GM20431 (cell line): ENCODE data around the gene GBE1.

Source experiments
- in situ Hi-C: fragments of 300-500 bp; cut with MseI, MboI; formaldehyde crosslinking; loops from one replicate; pipeline ENCODE4 v1.15.0; 2020; ENCODE audit warnings: low sequenced_read_pairs; ENCODE audit not compliant: unreplicated experiment

The GBE1 gene

DNA sequence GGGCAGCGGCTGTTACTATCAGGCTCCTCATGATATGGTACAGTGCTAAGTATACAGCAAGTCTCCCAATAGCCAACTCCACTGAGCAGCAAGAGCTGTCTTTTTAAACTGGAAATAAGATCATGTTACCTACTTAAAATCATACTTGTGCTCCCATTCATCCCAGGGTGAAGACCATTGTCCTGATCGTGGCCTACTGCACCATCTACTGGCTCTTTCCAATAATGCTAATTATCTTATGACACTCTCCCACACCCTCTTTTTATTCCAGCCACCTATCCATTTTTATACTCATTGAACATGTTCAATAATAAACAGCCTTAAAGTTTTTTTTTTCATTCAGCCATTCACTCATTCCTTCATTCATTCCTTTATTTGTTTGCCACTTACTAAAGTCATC, 117.7 kb downstream of the GBE1 start:
- in situ Hi-C loops = no loop called here

DNA sequence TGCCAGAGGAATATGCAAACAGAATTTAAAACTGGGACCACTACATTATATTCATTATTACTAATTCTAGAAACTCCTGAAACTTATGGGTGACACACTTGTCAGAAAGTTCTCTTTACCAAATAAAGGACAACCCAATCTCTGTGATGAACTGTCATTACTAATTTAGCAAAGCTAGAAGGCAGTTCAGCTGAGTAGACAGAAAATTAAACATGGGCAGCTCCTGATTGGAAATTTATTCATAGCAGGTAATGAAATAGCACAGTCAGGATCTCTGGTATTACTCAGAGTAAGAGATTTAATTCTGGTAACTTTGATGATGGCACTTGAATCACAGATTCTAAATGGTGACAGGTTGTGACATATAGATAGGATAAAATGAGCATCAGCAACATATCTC, 123.0 kb downstream of the GBE1 start:
- in situ Hi-C loops = no loop called here

DNA sequence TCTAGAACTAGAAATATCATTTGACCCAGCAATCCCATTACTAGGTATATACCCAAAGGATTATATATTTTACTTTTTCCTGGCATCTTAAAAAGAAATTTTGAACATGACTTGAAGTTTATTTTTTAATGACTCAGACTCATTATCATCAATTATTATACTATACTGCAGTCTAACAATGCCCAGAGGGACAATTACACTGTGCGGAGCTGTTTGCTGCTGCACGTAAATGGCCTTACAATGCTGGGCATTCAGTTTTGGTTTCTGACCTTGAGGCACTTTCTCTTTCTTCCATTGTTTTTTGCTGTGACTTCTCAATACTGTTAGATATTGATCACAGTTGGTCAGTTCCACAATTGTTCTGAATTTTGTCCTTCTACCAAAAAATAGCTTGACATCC, 128.8 kb downstream of the GBE1 start:
- in situ Hi-C loops = no loop called here

DNA sequence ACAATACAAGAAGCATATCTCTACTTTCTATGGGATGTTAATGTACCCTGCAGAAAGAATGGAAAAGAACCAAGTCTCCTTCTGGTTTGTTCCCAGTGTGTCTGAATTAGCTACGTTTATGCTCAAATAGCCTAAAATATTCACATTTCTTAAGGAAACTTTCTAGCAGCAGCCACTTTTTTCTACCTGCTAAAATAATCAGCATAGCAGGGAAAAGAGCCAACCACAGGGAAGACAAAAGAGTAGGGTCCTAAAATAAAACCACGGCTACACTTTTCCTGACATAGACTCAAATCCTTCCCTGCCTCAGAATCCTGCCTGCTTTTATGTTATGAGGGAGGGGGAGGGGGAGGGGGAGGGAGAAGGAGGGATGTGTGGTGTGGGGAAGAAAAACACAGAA, 136.7 kb downstream of the GBE1 start:
- in situ Hi-C loops = no loop called here

DNA sequence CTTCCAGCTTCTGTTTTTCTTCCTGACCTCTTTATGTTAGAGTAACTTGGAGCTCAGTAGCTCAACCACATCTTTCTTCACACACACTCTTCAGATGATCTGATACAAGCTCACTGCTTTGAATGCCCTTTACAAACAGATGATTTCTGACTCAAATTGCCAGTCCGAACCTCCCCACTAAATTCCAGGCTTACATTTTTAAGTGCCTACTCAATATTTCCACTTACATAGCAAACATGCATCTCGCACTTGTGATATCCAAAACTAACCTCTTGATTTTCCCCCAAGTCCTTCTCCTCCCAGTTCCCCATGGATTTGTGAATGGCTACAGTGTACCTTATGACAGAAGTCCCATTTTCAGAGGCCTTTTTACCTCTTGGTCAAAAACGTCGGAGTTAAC, 139.1 kb downstream of the GBE1 start:
- in situ Hi-C loops = no loop called here

DNA sequence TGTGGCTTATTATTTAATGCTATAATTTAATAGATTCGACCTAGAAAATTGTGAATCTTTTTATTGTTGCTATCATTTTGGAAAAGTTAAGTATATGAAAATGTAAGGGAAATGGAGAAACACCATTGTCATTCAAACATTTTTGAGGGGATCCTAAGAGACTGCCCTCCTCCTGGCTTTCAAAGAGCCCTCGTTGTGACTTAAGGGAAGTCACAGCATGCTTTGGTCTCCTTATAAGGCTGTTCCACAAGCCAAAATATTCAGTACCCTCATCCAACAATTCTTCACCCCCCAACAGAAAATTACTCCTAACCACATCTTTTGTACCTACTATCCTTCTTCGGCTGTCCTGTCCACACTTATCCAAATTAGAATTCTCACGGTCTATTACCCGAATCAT, 140.2 kb downstream of the GBE1 start:
- in situ Hi-C loops = no loop called here

DNA sequence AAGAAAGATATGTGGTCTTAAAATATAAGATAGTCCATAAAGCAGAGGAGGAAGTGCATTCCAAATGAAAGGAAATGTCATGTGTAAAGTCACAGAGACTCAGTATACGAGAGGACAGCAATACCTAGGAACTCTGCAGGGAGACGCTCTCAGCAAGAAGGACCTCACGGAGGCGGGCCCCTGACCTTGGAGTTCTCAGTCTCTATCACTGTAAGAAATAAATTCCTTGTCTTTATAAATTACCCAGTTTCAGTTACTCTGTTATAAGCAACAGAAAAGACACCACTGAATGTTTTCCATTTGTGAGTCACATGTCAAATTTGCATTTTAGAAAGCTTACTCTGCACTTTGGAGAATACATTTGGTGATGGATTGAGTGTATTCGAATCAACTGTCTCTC, 140.6 kb downstream of the GBE1 start:
- in situ Hi-C loops = no loop called here

DNA sequence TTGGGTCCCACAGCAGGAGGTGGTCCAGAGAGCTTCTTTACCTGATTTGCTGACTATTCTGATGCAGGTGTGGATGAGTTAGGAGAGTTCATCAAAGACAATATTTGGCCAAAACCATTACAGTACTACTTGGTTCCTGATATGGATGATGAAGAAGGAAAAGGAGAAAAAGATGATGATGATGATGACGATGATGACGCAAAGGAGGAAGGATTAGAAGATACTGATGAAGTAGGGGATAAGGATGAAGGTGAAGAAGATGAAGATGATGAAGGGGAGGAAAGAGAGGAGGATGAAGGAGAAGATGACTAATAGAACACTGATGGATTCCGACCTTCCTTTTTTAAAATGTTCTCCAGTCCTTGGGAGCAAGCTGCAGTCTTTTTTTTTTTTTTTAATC, 148.7 kb downstream of the GBE1 start:
- in situ Hi-C loops = no loop called here

DNA sequence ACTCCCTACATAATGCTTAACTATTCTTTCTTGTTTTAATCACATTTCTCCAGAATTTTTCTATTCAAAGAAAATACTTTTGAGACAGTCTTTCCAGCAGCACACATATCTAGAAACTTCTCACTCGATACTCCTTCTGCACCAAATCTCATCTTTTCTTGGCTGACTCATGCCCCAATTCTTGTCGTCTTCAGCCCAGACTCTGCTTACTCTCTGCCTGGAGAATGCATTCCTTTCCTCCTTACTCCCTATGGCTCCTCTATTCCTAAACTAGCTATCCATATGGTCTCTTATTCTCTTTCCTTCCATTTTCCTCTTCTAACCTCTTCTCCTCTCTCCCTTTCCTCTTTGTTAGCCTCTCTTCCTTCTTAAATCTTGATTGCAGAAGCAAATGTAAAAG, 158.7 kb downstream of the GBE1 start:
- in situ Hi-C loops = no loop called here

DNA sequence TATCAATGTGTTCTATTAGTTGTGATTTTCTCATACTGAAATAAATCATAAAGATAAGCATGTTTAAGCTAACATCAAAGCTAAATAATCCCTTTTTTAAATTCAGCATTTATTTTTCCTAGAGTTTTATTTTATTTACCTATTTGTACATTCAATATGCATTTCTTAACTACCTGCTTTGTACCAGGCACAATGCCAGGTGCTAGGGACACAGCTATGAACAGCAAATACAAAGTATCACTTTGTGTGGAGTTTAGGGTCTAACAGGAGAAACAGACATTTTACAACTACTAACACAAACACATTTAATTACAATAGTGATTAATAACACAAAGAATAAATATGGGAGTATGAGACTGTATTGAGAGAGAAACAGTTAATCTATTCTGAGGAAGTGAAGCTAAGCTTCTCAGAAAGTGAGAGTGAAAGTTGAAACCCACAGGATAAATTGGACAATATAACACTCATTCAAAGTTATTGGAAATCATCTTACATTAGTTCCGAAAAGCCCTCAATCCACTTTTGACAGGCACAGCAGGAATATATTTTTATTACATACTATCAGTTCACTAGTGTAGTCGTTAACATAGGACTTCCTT, 159.6 kb downstream of the GBE1 start:
- in situ Hi-C loops = no loop called here

DNA sequence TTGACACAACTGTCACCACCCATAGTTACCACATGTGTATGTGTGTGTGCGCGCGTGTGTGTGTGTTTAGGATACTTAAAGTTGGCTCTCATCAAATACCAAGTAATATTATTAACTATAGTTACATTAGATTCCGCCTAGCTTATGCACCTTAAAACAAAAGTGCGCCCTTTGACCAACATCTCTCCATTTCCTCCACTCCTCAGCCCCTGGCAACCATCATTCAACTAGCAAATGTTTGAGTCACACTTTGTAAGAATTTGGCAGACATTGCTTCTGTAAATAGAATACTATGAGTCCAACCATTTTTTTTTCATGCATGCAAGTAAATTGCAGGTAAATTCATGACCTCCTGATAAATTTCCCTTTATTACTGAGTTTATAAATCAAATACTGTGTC, 169.3 kb downstream of the GBE1 start:
- in situ Hi-C loops = no loop called here

DNA sequence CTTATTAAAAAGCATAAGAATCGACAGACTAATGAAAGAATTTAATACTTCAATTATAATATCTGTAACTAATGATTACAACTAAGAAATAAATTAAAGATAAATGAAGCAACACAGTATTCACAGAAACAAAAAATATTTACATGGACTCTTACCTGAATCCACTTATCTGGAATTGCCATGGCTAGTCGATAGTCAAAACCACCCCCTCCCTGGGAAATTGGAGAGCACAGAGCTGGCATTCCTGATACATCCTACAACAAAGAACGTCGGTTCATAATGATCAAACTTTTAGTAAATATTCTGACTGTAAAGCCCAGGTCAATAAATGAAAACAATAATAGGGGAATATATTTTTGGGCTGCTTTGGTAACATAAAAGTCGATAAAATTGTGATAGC, 175.5 kb downstream of the GBE1 start:
- in situ Hi-C loops = no loop called here

DNA sequence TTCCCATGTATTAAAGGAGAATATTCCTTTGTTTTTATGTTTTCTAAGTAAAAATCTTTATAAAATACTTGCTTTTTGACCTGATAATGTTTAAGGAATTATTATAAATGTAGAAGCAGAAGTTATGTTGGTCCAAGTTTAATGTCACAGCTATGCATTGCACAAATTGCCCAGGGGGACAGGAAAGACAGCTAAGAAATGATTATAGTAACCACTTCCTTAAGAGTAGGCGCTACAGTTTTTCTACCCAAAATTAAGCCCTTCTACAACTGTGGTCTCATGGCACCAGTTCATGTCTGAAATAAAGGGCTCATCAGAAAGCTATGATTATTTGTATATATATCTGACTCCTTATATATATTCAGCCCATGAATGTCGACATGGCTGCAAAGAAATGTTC, 176.4 kb downstream of the GBE1 start:
- in situ Hi-C loops = no loop called here

DNA sequence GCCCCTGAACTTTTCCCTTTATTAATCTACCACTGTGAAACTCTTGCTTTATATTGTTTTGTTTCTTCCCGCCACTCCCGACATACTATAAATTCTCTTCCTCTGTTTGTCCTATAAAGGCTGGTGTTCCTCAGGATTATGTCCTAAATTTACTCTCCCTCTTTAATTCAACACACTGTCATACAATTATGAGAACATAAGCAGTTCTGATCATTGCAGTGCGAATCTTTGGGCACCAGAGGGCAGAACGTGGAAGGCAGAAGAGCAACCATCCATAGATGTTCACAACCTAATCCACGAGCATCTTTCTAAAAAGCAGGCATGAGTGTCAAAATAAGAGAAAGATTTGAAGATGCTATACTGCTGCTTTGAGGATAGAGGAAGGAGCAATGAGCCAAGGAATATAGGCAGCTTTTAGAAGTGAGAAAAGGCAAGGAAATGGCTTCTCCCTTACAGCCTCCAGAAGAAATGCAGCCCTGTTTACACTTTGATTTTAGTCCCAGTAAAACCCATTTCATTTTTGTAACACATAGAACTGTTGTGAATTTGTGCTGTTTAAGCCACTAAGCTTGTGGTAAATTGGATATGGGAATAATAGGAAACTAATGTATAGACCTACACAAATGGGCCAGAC, 179.4 kb downstream of the GBE1 start:
- in situ Hi-C loops = no loop called here

DNA sequence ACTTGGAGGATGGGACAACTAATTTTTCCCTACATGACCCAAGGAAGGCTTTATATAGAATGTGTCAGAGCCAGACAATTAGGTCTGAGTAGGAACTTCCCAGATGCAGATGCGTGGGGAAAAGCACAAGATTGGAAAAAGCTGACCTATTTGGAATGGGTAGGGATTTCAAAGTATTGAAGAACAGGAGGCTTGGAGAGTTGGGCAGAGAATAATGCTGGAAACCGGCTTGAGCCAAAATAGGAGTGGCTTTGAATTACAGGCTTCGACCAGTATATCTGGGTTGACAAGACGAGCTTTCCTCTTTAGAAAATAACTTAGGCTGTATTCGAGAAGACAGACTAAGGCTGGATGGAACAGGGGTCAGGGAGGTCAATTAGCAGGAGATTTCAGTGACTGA, 181.1 kb downstream of the GBE1 start:
- in situ Hi-C loops = no loop called here

DNA sequence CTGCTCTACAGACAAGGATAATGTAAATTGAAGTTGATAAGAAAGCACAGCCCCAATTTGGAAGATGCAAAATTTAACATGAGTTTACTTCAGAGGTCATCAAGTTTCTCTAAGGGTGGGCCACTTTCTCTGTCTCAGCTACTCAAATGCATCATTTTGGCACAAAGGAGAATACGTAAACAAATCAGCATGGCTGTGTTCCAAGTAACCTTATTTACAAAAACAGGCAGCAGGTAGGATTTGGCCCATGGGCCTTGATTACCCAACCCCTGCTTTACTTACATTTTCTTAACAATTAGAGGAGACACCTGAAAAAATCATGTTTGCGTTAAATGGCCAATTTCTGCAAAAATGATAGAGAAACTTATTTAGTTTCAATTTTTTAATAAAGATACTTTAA, 181.7 kb downstream of the GBE1 start:
- in situ Hi-C loops = no loop called here

DNA sequence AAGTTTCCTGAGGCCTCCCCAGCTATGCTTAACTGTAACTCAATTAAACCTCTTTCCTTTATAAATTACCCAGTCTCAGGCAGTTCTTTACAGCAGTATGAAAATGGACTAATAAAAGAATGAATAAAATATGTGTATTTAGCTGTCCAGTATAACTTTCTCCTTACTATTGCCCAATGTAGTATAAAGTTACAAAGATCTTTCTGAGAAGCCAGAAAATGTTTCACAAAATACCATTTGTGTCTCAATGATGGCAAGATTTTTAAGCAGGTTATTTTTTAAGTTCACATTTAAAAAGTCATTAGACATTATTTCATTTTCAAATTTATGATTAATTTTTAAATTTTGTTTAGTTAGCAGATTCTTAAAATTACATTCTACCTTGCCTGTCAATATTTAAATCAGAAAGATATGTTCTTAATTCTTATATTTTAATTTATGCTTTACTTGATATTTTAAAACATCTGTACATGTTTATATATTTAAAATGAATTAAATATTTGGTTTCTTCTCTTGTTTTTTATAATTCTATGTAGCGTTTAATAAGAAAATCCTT, 189.2 kb downstream of the GBE1 start:
- in situ Hi-C loops = no loop called here

DNA sequence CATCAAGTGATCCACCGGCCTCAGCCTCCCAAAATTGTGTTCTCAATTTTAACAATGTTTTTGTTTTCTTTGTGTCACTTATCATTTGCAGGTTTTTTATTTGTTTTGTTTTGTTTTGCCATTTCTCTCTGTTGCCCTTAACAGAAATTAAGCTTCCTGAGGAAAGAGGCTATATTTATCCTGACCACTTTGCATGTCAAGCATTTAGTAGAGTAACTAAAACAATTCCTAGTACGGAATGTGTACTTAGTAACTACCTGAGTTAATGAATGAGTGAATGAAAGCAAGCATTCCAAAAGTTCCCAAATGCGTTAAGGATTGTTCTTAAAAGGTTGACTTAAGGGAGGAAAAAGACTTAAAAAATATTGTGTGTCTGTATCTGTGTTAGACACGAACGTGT, 193.1 kb downstream of the GBE1 start:
- in situ Hi-C loops = no loop called here

DNA sequence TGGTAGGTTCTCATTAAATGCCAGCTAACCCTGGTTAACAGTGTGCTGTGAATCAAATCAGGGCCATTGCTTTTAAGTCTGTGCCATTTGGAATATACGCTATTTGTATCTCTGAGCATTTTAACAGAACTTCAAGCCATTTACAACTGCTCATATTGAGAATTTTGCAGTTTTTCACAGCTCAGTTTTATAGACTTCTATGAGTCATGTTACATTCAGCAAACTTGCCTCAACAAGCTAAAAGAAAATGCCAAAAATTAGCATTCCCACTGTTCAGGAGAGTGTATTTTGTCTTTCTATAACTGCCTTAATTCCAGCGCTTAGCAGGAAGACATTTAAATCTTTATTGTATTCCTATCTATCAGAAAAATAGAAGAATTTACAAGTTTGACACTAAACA, 196.4 kb downstream of the GBE1 start:
- in situ Hi-C loops = no loop called here

DNA sequence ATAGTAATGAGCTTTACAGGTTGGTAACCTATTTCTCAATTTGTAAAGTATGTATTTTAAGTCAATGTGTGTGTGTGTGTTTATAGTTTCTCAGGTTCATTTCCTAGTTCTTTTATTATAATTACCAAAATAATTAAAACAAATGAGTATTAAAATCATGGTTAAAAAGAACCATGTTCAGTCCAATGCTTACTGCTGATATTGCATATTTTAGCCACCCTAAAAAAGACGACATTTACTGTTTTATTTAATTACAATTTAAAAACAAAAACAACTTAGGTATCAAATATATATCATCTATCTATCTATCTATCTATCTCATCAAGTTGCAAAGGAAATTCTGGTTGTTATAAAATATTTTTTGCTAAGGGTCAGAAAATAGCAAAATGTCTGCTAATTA, 203.3 kb downstream of the GBE1 start:
- in situ Hi-C loops = no loop called here

DNA sequence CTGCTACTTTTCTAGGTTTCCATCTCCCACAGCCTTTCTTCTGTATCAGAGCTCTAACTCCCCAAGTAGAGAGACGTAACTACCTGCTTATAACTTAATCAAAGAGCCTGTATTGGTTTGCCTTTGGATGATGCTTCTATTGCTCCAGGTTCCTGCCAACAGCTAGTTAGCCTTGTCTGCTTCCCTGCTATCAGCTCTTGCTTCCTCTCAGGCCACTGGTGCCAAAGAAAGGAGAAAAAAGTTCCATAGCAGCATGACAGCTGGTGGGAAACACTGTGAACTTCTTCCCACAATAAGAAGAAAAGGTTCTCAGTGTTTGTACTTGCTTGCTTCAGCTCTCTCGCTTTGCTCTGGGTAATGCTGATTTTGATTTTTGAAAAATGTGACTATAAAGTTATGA, 206.6 kb downstream of the GBE1 start:
- in situ Hi-C loops = no loop called here

DNA sequence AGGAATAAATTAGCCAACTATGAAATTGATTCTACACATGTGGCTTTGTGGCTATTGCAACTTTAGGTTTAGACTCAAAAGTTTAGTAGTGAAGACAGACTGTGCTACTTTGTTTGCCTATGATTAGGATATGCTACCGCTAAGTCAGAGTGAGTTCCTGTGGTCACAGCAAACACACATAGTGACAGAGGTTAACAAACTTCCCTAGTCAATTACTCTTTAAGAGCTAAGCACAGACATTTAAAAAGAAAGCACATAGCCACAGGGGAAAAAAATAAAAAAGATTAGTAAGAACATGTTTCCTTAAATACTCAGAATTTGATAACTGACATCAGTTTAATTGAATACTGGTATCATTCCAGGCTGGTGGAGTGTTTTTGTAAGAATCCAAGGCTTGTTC, 207.1 kb downstream of the GBE1 start:
- in situ Hi-C loops = no loop called here
